HG03108 (cell line): ENCODE data around the gene GIGYF2.
"Not testable (repeated sequence)": the region's sequence is repeated elsewhere in the genome, so short reads cannot be mapped to it uniquely, and the experiment has no call there.

Experiments
- ATAC-seq: cut with Tn5 transposase; IDR thresholded peaks from one replicate; pipeline ENCODE4 v1.9.1; 2021; ENCODE audit warnings: moderate library complexity; ENCODE audit not compliant: unreplicated experiment

Gene GIGYF2

GRCh38 chr2:232697059-232697806, at the start of gene GIGYF2:
Gene GIGYF2, plus strand, starts transcription at chr2:232697331. Its CDS starts 37,867 bp downstream, at chr2:232735198.
- ATAC-seq = peak; percentile 71

GRCh38 chr2:232649033-232649432, 48.1 kb upstream of the GIGYF2 start:
- no peak for ATAC-seq

- no peak for ATAC-seq
Observed at GRCh38 chr2:232652505-232652851, 44.7 kb upstream of the GIGYF2 start.

- ATAC-seq = no peak
Observed at GRCh38 chr2:232653441-232653840, 43.7 kb upstream of the GIGYF2 start.

- no peak for ATAC-seq
Observed at GRCh38 chr2:232655392-232655791, 41.7 kb upstream of the GIGYF2 start.

GRCh38 chr2:232658217-232658785, 38.8 kb upstream of the GIGYF2 start:
- ATAC-seq = no peak

- ATAC-seq = no peak
Observed at GRCh38 chr2:232659359-232659758, 37.8 kb upstream of the GIGYF2 start.

GRCh38 chr2:232662486-232663260, 34.5 kb upstream of the GIGYF2 start:
- no peak for ATAC-seq

- ATAC-seq = no peak
Observed at GRCh38 chr2:232666051-232666805, 30.9 kb upstream of the GIGYF2 start.

GRCh38 chr2:232667989-232668583, 29.0 kb upstream of the GIGYF2 start:
- no peak for ATAC-seq

GRCh38 chr2:232668805-232669444, 28.2 kb upstream of the GIGYF2 start:
- ATAC-seq = no peak

GRCh38 chr2:232672588-232672987, 24.5 kb upstream of the GIGYF2 start:
- no peak for ATAC-seq

GRCh38 chr2:232674491-232674890, 22.6 kb upstream of the GIGYF2 start:
- no peak for ATAC-seq

GRCh38 chr2:232675381-232675780, 21.8 kb upstream of the GIGYF2 start:
- ATAC-seq = no peak

- ATAC-seq = no peak
Observed at GRCh38 chr2:232680006-232680405, 17.1 kb upstream of the GIGYF2 start.

GRCh38 chr2:232681527-232681926, 15.6 kb upstream of the GIGYF2 start:
- ATAC-seq = no peak

- ATAC-seq = no peak
Observed at GRCh38 chr2:232683368-232683767, 13.8 kb upstream of the GIGYF2 start.

- ATAC-seq = not testable (repeated sequence)
Observed at GRCh38 chr2:232685391-232685790, 11.7 kb upstream of the GIGYF2 start.

- no peak for ATAC-seq
Observed at GRCh38 chr2:232687382-232688160, 9.6 kb upstream of the GIGYF2 start.

GRCh38 chr2:232688201-232688600, 8.9 kb upstream of the GIGYF2 start:
- ATAC-seq = no peak
